MM.1S (cell line): ENCODE data around the gene OTULIN.

Experiments
- DNase-seq: peaks from one replicate; pipeline ENCODE4 v3.0.0-alpha.2; 2015
- H2AFZ ChIP-seq: fragments of 300-600 bp; sonication (generic); 2 replicates; pipeline ENCODE4 v1.6.0; 2016; ENCODE audit warnings: antibody characterized with exemption, low read length
- H3F3A ChIP-seq: fragments of 300-600 bp; sonication (generic); 2 replicates; pipeline ENCODE4 v1.6.1; 2016; ENCODE audit warnings: mild to moderate bottlenecking, antibody characterized with exemption, low read length, moderate library complexity, mixed read lengths; ENCODE audit not compliant: insufficient read depth
- H3K27ac ChIP-seq: fragments of 300-600 bp; sonication (generic); 2 replicates; pipeline ENCODE4 v1.5.1; 2016; ENCODE audit warnings: mild to moderate bottlenecking, low read length
- H3K27me3 ChIP-seq: fragments of 300-600 bp; sonication (generic); replicated peaks from 2 replicates; pipeline ENCODE4 v1.6.0; 2016; ENCODE audit warnings: low read length; ENCODE audit not compliant: insufficient read depth
- H3K36me3 ChIP-seq: fragments of 300-600 bp; sonication (generic); replicated peaks from 2 replicates; pipeline ENCODE4 v1.6.1; 2016; ENCODE audit warnings: mild to moderate bottlenecking, low read length, mixed read lengths; ENCODE audit not compliant: insufficient read depth
- H3K4me1 ChIP-seq: fragments of 300-600 bp; sonication (generic); 2 replicates; pipeline ENCODE4 v1.6.1; 2016; ENCODE audit warnings: low read length, mixed read lengths
- H3K4me2 ChIP-seq: fragments of 300-600 bp; sonication (generic); 2 replicates; pipeline ENCODE4 v1.6.0; 2016; ENCODE audit warnings: low read depth, low read length
- H3K4me3 ChIP-seq: fragments of 300-600 bp; sonication (generic); 2 replicates; pipeline ENCODE4 v1.5.1; 2016; ENCODE audit warnings: low read length, mixed read lengths
- H3K79me2 ChIP-seq: fragments of 300-600 bp; sonication (generic); 2 replicates; pipeline ENCODE4 v1.6.1; 2016; ENCODE audit warnings: mixed run types, low read length, mixed read lengths
- H3K9ac ChIP-seq: fragments of 300-600 bp; sonication (generic); 2 replicates; pipeline ENCODE4 v1.6.1; 2016; ENCODE audit warnings: low read length, mixed read lengths
- H3K9me2 ChIP-seq: fragments of 300-600 bp; sonication (generic); replicated peaks from 2 replicates; pipeline ENCODE4 v1.6.1; 2016; ENCODE audit warnings: mild to moderate bottlenecking, low read length, mixed read lengths; ENCODE audit not compliant: insufficient read depth
- H3K9me3 ChIP-seq: fragments of 300-600 bp; sonication (generic); replicated peaks from 2 replicates; pipeline ENCODE4 v1.6.1; 2016; ENCODE audit warnings: mild to moderate bottlenecking, low read length, mixed read lengths; ENCODE audit not compliant: insufficient read depth
- H4K20me1 ChIP-seq: fragments of 300-600 bp; sonication (generic); 2 replicates; pipeline ENCODE4 v1.6.1; 2016; ENCODE audit warnings: mild to moderate bottlenecking, low read length, moderate library complexity, mixed read lengths; ENCODE audit not compliant: insufficient read depth
- CTCF ChIP-seq: fragments of 300-600 bp; sonication (generic); IDR thresholded peaks from 2 replicates; pipeline ENCODE4 v1.5.1; 2016; ENCODE audit warnings: antibody characterized with exemption, low read length, mixed read lengths
- EZH2 ChIP-seq: fragments of 300-600 bp; sonication (generic); optimal IDR thresholded peaks from 2 replicates; pipeline ENCODE3; 2017; ENCODE audit warnings: low read depth, mild to moderate bottlenecking, antibody characterized with exemption, low read length, mixed read lengths
- EZH2phosphoT487 ChIP-seq: fragments of 300-600 bp; sonication (generic); IDR thresholded peaks from 2 replicates; pipeline ENCODE4 v1.6.1; 2018; ENCODE audit warnings: antibody characterized with exemption, low read length

Gene OTULIN

GRCh38 chr5:14745753-14746152 is 81.2 kb downstream of the OTULIN start:
- no peaks in the 10 kb centered on the region for H3K36me3 ChIP-seq
- H2AFZ ChIP-seq = no peak overlapping the region
- H3K4me2 ChIP-seq = 0 out of 2 replicates have a peak overlapping the region, but pooled peaks have one; percentile 33
- no peaks in the 10 kb centered on the region for H3K9me2 ChIP-seq
- no peak overlapping the region for H3K4me3 ChIP-seq
- no peaks in the 10 kb centered on the region for H3K79me2 ChIP-seq
- 0 out of 2 replicates have a peak, but pooled peaks cover 4% of the 10 kb centered on the region for H3F3A ChIP-seq
- no peaks in the 10 kb centered on the region for H4K20me1 ChIP-seq
- peak overlapping the region; percentile 62; the same call in 1 of the 2 replicates for H3K27ac ChIP-seq
- H3K4me1 ChIP-seq = peaks cover 18% of the 10 kb centered on the region
- H3K9ac ChIP-seq = no peak overlapping the region
- TF ChIP-seq EZH2phosphoT487 (no peak), CTCF (no peak), EZH2 (no peak)
- no peaks in the 10 kb centered on the region for H3K9me3 ChIP-seq
- no peak for DNase-seq
- no peaks in the 10 kb centered on the region for H3K27me3 ChIP-seq

- Histone ChIP-seq H3K27me3 (no peaks in the 10 kb centered on the region), H3K36me3 (no peaks in the 10 kb centered on the region), H3K4me2 (no peak overlapping the region), H3K79me2 (no peaks in the 10 kb centered on the region), H3K4me1 (peaks cover 18% of the 10 kb centered on the region), H3F3A (0 out of 2 replicates have a peak, but pooled peaks cover 4% of the 10 kb centered on the region), H2AFZ (no peak overlapping the region), H3K9ac (no peak overlapping the region), H3K27ac (no peak overlapping the region), H3K9me2 (no peaks in the 10 kb centered on the region), H3K4me3 (no peak overlapping the region), H3K9me3 (no peaks in the 10 kb centered on the region), H4K20me1 (no peaks in the 10 kb centered on the region)
- no peak for DNase-seq
- TF ChIP-seq CTCF = no peak
- no peak for TF ChIP-seq EZH2phosphoT487
- TF ChIP-seq EZH2 = no peak
These were observed 83.8 kb downstream of the OTULIN start for GRCh38 chr5:14748180-14748900.
